ENCODE results near the gene DGKI.

DGKI gene

GRCh38 chr7:137860542-137860941, 13.8 kb upstream of the DGKI start:
- H3K9me3 ChIP-seq (ENCODE audit: low read length), result no peaks in the 10 kb centered on the region
- TF ChIP-seq CTCF (IDR thresholded peaks at IDR 0.05; ENCODE audit: low read length) (no peak), EZH2 (IDR thresholded peaks at IDR 0.05; ENCODE audit: borderline replicate concordance, low read length) (no peak)
- H3K27me3 ChIP-seq (ENCODE audit: insufficient read depth, low read length), result no peaks in the 10 kb centered on the region
- H3K9me2 ChIP-seq (ENCODE audit: low read depth, low read length), result no peaks in the 10 kb centered on the region
- H3K79me2 ChIP-seq (ENCODE audit: insufficient read depth, low read length), result no peaks in the 10 kb centered on the region
- H3K4me3 ChIP-seq (ENCODE audit: low read depth, low read length, poor library complexity, severe bottlenecking), result no peak overlapping the region
- H3K9ac ChIP-seq (ENCODE audit: low read length), result no peak overlapping the region
- no peaks in the 10 kb centered on the region for H3K4me1 ChIP-seq (ENCODE audit: insufficient read depth, low read length, severe bottlenecking)
- no peaks in the 10 kb centered on the region for H3F3A ChIP-seq (ENCODE audit: insufficient read depth, low read length)
- no peak overlapping the region for H2AFZ ChIP-seq (ENCODE audit: low read length)
- no peak overlapping the region for H3K4me2 ChIP-seq (ENCODE audit: low read length)
- no peaks in the 10 kb centered on the region for H3K36me3 ChIP-seq (ENCODE audit: insufficient read depth, low read length)
- no peaks in the 10 kb centered on the region for H4K20me1 ChIP-seq (ENCODE audit: insufficient read depth, low read length)
- H3K27ac ChIP-seq (ENCODE audit: low read depth, low read length, poor library complexity, severe bottlenecking), result no peak overlapping the region

DNA sequence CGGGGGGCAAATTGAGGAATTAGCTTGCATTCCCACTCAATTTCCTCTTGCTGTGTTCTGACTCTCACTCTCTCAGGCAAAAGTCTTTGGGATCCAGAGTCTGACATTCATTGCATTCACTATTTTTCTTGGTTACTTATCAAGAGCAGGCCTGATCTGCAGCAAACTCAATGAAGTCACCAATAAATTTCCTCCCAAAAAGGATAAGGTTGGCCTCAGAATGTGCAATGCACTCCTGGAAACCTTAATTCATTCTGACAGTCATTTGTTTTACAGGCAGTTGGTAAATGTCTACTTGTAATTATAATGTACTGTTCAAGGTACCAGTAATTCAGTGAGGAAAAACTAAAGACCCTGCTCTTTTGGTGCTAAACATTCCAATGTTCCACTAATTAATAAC, 6.3 kb upstream of the DGKI start:
- no peaks in the 10 kb centered on the region for H3K9me2 ChIP-seq (ENCODE audit: low read depth, low read length)
- H4K20me1 ChIP-seq (ENCODE audit: insufficient read depth, low read length), result no peaks in the 10 kb centered on the region
- H2AFZ ChIP-seq (ENCODE audit: low read length), result no peak overlapping the region
- H3K9me3 ChIP-seq (ENCODE audit: low read length), result no peaks in the 10 kb centered on the region
- H3K4me1 ChIP-seq (ENCODE audit: insufficient read depth, low read length, severe bottlenecking), result no peaks in the 10 kb centered on the region
- no peaks in the 10 kb centered on the region for H3K36me3 ChIP-seq (ENCODE audit: insufficient read depth, low read length)
- no peak overlapping the region for H3K9ac ChIP-seq (ENCODE audit: low read length)
- no peaks in the 10 kb centered on the region for H3F3A ChIP-seq (ENCODE audit: insufficient read depth, low read length)
- no peak overlapping the region for H3K4me2 ChIP-seq (ENCODE audit: low read length)
- H3K79me2 ChIP-seq (ENCODE audit: insufficient read depth, low read length), result no peaks in the 10 kb centered on the region
- no peak overlapping the region for H3K4me3 ChIP-seq (ENCODE audit: low read depth, low read length, poor library complexity, severe bottlenecking)
- no peaks in the 10 kb centered on the region for H3K27me3 ChIP-seq (ENCODE audit: insufficient read depth, low read length)
- TF ChIP-seq EZH2 (IDR thresholded peaks at IDR 0.05; ENCODE audit: borderline replicate concordance, low read length) (no peak), CTCF (IDR thresholded peaks at IDR 0.05; ENCODE audit: low read length) (no peak)
- H3K27ac ChIP-seq (ENCODE audit: low read depth, low read length, poor library complexity, severe bottlenecking), result no peak overlapping the region

- Histone ChIP-seq H3K4me1 (ENCODE audit: insufficient read depth, low read length, severe bottlenecking) (no peaks in the 10 kb centered on the region), H3K4me2 (ENCODE audit: low read length) (no peak overlapping the region), H3K9me2 (ENCODE audit: low read depth, low read length) (no peaks in the 10 kb centered on the region), H3K27ac (ENCODE audit: low read depth, low read length, poor library complexity, severe bottlenecking) (no peak overlapping the region), H3F3A (ENCODE audit: insufficient read depth, low read length) (no peaks in the 10 kb centered on the region), H3K9me3 (ENCODE audit: low read length) (no peaks in the 10 kb centered on the region), H4K20me1 (ENCODE audit: insufficient read depth, low read length) (no peaks in the 10 kb centered on the region), H3K79me2 (ENCODE audit: insufficient read depth, low read length) (no peaks in the 10 kb centered on the region), H3K4me3 (ENCODE audit: low read depth, low read length, poor library complexity, severe bottlenecking) (no peak overlapping the region), H3K36me3 (ENCODE audit: insufficient read depth, low read length) (no peaks in the 10 kb centered on the region), H3K9ac (ENCODE audit: low read length) (no peak overlapping the region), H3K27me3 (ENCODE audit: insufficient read depth, low read length) (no peaks in the 10 kb centered on the region), H2AFZ (ENCODE audit: low read length) (no peak overlapping the region)
- no peak for TF ChIP-seq EZH2 (IDR thresholded peaks at IDR 0.05; ENCODE audit: borderline replicate concordance, low read length)
- TF ChIP-seq CTCF (IDR thresholded peaks at IDR 0.05; ENCODE audit: low read length), result no peak
Observed at GRCh38 chr7:137852108-137852507, 5.3 kb upstream of the DGKI start.
